GM23338 (cell line): ENCODE measurements around the gene IQGAP1. TPM values are rescaled to one million over a fixed set of nuclear protein-coding genes. Genes with fewer than 3 reads are reported as not detected.

Experiments used
- ATAC-seq: fragments of 200-7000 bp; cut with Tn5 transposase; 3 replicates; pipeline ENCODE4 v1.9.1; 2020
- DNase-seq: peaks from one replicate; pipeline ENCODE4 v3.0.0-alpha.2; 2015; ENCODE audit warnings: low spot score
- H2AFZ ChIP-seq: fragments of 200-600 bp; sonication (generic); 2 replicates; pipeline ENCODE4 v1.8.0; 2016; ENCODE audit warnings: antibody characterized with exemption, mild to moderate bottlenecking, moderate library complexity
- H3F3A ChIP-seq: fragments of 200-600 bp; sonication (generic); replicated peaks from 2 replicates; pipeline ENCODE4 v1.8.0; 2017; ENCODE audit warnings: antibody characterized with exemption, mixed run types, low read depth
- H3K27ac ChIP-seq: fragments of 200-600 bp; sonication (generic); 2 replicates; pipeline ENCODE4 v1.6.1; 2016; ENCODE audit warnings: low read depth
- H3K27me3 ChIP-seq: fragments of 200-600 bp; sonication (generic); 2 replicates; pipeline ENCODE4 v1.8.0; 2016; ENCODE audit warnings: mild to moderate bottlenecking, mixed run types, moderate library complexity; ENCODE audit not compliant: insufficient read depth
- H3K36me3 ChIP-seq: fragments of 200-600 bp; sonication (generic); 2 replicates; pipeline ENCODE4 v1.8.0; 2016; ENCODE audit warnings: mild to moderate bottlenecking; ENCODE audit not compliant: insufficient read depth
- H3K4me1 ChIP-seq: fragments of 200-600 bp; sonication (generic); 2 replicates; pipeline ENCODE4 v1.8.0; 2016; ENCODE audit warnings: mild to moderate bottlenecking, moderate library complexity; ENCODE audit not compliant: insufficient read depth
- H3K4me2 ChIP-seq: fragments of 200-600 bp; sonication (generic); 2 replicates; pipeline ENCODE4 v1.7.1; 2017; ENCODE audit warnings: mixed run types
- H3K4me3 ChIP-seq: fragments of 200-600 bp; sonication (generic); 2 replicates; pipeline ENCODE4 v1.6.1; 2016; ENCODE audit warnings: mixed run types
- H3K79me2 ChIP-seq: fragments of 200-600 bp; sonication (generic); replicated peaks from 2 replicates; pipeline ENCODE4 v1.8.0; 2017; ENCODE audit warnings: mild to moderate bottlenecking; ENCODE audit not compliant: insufficient read depth
- H3K9me2 ChIP-seq: fragments of 200-600 bp; sonication (generic); 2 replicates; pipeline ENCODE4 v1.8.0; 2017; ENCODE audit not compliant: insufficient read depth
- H4K20me1 ChIP-seq: fragments of 200-600 bp; sonication (generic); replicated peaks from 2 replicates; pipeline ENCODE4 v1.8.0; 2017; ENCODE audit warnings: mild to moderate bottlenecking; ENCODE audit not compliant: insufficient read depth
- H3K27ac Mint-ChIP-seq: 2 replicates; pipeline ENCODE4 v1.8.0; 2020; ENCODE audit warnings: inconsistent platforms, mild to moderate bottlenecking, moderate library complexity, mixed read lengths
- H3K27me3 Mint-ChIP-seq: 3 replicates; pipeline ENCODE4 v1.8.0; 2022; ENCODE audit warnings: low read depth, mild to moderate bottlenecking, moderate library complexity, mixed read lengths, inconsistent platforms; ENCODE audit not compliant: insufficient read depth, poor library complexity
- H3K36me3 Mint-ChIP-seq: 3 replicates; pipeline ENCODE4 v1.8.0; 2021; ENCODE audit warnings: low read depth, mild to moderate bottlenecking, inconsistent platforms, moderate library complexity, mixed read lengths
- H3K4me1 Mint-ChIP-seq: 3 replicates; pipeline ENCODE4 v1.8.0; 2020; ENCODE audit warnings: mild to moderate bottlenecking, inconsistent platforms, mixed read lengths
- H3K4me3 Mint-ChIP-seq: 3 replicates; pipeline ENCODE4 v1.8.0; 2021; ENCODE audit warnings: moderate library complexity, mild to moderate bottlenecking, inconsistent platforms, mixed read lengths
- H3K9me3 Mint-ChIP-seq: 3 replicates; pipeline ENCODE4 v1.8.0; 2020; ENCODE audit warnings: moderate library complexity, mild to moderate bottlenecking, inconsistent platforms, mixed read lengths
- CREB1 ChIP-seq: fragments of 250-450 bp; sonication (Bioruptor Pico); IDR thresholded peaks from 2 replicates; pipeline ENCODE4 v1.5.0; 2020; ENCODE audit warnings: low read depth, mild to moderate bottlenecking, moderate library complexity
- CTCF ChIP-seq, 2 experiments: fragments of 200-600 bp in 1 of 2; sonication (generic) in 1 of 2; conservative IDR thresholded peaks; 2 replicates each; pipeline versions ENCODE4 v1.5.1 to v1.6.1; 2016 to 2017; ENCODE audit warnings: antibody characterized with exemption in 2 of 2, low read depth in 2 of 2, mild to moderate bottlenecking in 2 of 2, moderate library complexity in 1 of 2
- ETS1 ChIP-seq: IDR thresholded peaks from 2 replicates; pipeline ENCODE4 v1.6.1; 2016; ENCODE audit warnings: antibody characterized with exemption
- EZH2 ChIP-seq: fragments of 200-600 bp; sonication (generic); IDR thresholded peaks from one replicate; pipeline ENCODE4 v1.8.0; 2017; ENCODE audit warnings: antibody characterized with exemption, mild to moderate bottlenecking, low read depth; ENCODE audit not compliant: unreplicated experiment
- EZH2phosphoT487 ChIP-seq: fragments of 200-600 bp; sonication (generic); IDR thresholded peaks from one replicate; pipeline ENCODE4 v1.8.1; 2018; ENCODE audit warnings: antibody characterized with exemption; ENCODE audit not compliant: unreplicated experiment
- JUNB ChIP-seq: IDR thresholded peaks from one replicate; pipeline ENCODE4 v1.6.1; 2016; ENCODE audit warnings: antibody characterized with exemption; ENCODE audit not compliant: unreplicated experiment
- NANOG ChIP-seq: IDR thresholded peaks from 2 replicates; pipeline ENCODE4 v1.6.1; 2016; ENCODE audit warnings: antibody characterized with exemption, borderline replicate concordance
- POLR2AphosphoS5 ChIP-seq: IDR thresholded peaks from 2 replicates; pipeline ENCODE4 v1.6.1; 2016; ENCODE audit warnings: antibody characterized with exemption, low read depth
- REST ChIP-seq: IDR thresholded peaks from one replicate; pipeline ENCODE4 v1.6.1; 2018; ENCODE audit warnings: antibody characterized with exemption; ENCODE audit not compliant: unreplicated experiment
- STAT1 ChIP-seq: IDR thresholded peaks from one replicate; pipeline ENCODE4 v1.6.1; 2016; ENCODE audit warnings: antibody characterized with exemption; ENCODE audit not compliant: unreplicated experiment
- ZNF114 ChIP-seq: fragments of 250-450 bp; sonication (Bioruptor Pico); IDR thresholded peaks from 2 replicates; pipeline ENCODE4 v1.5.0; 2020; ENCODE audit warnings: mild to moderate bottlenecking, moderate library complexity
- ZNF331 ChIP-seq: fragments of 250-450 bp; sonication (Bioruptor Pico); IDR thresholded peaks from 2 replicates; pipeline ENCODE4 v1.5.0; 2020; ENCODE audit warnings: low read depth, mild to moderate bottlenecking, moderate library complexity
- ZNF462 ChIP-seq: fragments of 250-450 bp; sonication (Bioruptor Pico); IDR thresholded peaks from 2 replicates; pipeline ENCODE4 v1.5.0; 2020; ENCODE audit warnings: mild to moderate bottlenecking, moderate library complexity
- polyA plus RNA-seq: library from polyadenylated mRNA; unstranded; fragments of >200 nt; fragmentation: Nextera tagmentation; extraction: Ambion mirVana; gene quantifications from 2 replicates; pipeline ENCODE4 v1.2.1, GENCODE V29; 2016
- total RNA-seq: library from RNA; depleted of rRNA; stranded (reverse); fragments of >200 nt; shearing (Covaris generic); gene quantifications from 2 replicates; pipeline ENCODE4 v1.2.3, GENCODE V29; 2014

IQGAP1 gene
- total and polyA plus RNA-seq, 2 experiments from 2014 or later = 92.7 to 159 TPM

- peaks cover 41% of the 10 kb centered on the region for H3K79me2 ChIP-seq
- H2AFZ ChIP-seq = no peak overlapping the region
- TF ChIP-seq JUNB (no peak), ZNF114 (no peak), EZH2 (no peak), ZNF331 (no peak), NANOG (no peak), POLR2AphosphoS5 (no peak), CREB1 (no peak), CTCF (conservative IDR thresholded peaks at IDR 0.05; ENCODE audit: low read depth in 2 of 2) (no peak), EZH2phosphoT487 (no peak), REST (no peak), ETS1 (no peak), STAT1 (no peak), ZNF462 (no peak)
- H3F3A ChIP-seq = no peaks in the 10 kb centered on the region
- peaks cover 15% of the 10 kb centered on the region; the same call in 1 of the 2 replicates for H3K4me1 ChIP-seq
- peaks cover 9% of the 10 kb centered on the region; the same call in 2 of the 3 replicates for H3K36me3 Mint-ChIP-seq
- peaks cover 1% of the 10 kb centered on the region for H3K27me3 Mint-ChIP-seq
- peaks cover 2% of the 10 kb centered on the region; the same call in 1 of the 2 replicates for H4K20me1 ChIP-seq
- no peak for ATAC-seq
- no peak overlapping the region for H3K27ac Mint-ChIP-seq
- H3K27me3 ChIP-seq = no peaks in the 10 kb centered on the region
- H3K9me3 Mint-ChIP-seq = no peaks in the 10 kb centered on the region
- no peak overlapping the region for H3K4me3 Mint-ChIP-seq
- no peak for DNase-seq
- peaks cover 6% of the 10 kb centered on the region; the same call in 1 of the 2 replicates for H3K36me3 ChIP-seq
- H3K9me2 ChIP-seq = no peaks in the 10 kb centered on the region
- H3K27ac ChIP-seq = no peak overlapping the region
- no peak overlapping the region for H3K4me2 ChIP-seq
- H3K4me1 Mint-ChIP-seq = peaks cover 9% of the 10 kb centered on the region
- H3K4me3 ChIP-seq = no peak overlapping the region
Measured at GRCh38 chr15:90427185-90427584, 39.1 kb downstream of the IQGAP1 start.
